ENCODE measurements around the gene NT5M. TPM values are rescaled to one million over a fixed set of nuclear protein-coding genes. Genes with fewer than 3 reads are reported as not detected.
A peak's percentile ranks its signal among the peaks of the same experiment; 100 is the strongest.

NT5M gene
- total RNA-seq, 1 experiment from 2014 or later: 8.6 TPM

DNA sequence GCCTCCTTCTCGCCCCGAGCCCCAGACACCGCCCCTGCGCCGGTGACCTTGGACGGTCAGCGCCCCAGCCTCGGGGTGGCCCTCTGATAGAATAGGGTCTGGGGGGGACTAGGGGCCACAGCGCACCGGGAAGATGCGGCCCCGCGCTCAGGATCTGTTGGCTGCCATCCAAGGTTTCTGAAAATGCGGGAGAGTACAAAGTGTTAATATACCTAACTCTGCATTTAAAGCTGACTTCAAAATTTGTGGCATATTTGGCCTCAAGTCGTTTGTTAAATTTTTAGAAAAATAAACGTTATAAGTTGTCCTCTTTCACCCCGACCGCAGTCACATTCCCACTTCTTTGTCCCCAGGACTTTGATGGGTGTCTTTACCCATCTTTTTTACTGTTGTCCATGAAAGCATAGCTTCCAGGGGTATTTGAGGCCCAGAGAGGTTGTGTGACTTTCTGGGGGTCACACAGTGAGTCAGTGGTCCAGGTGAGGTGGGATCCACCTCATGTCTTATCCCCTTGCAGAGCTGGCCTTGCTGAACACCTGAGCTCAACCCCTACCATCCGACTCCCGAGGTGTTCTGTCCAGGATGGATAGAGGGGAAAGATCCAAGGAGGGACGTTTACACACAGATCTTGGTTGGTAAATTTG is 796 bp downstream of the NT5M start:
- TF ChIP-seq, protein P1, sequence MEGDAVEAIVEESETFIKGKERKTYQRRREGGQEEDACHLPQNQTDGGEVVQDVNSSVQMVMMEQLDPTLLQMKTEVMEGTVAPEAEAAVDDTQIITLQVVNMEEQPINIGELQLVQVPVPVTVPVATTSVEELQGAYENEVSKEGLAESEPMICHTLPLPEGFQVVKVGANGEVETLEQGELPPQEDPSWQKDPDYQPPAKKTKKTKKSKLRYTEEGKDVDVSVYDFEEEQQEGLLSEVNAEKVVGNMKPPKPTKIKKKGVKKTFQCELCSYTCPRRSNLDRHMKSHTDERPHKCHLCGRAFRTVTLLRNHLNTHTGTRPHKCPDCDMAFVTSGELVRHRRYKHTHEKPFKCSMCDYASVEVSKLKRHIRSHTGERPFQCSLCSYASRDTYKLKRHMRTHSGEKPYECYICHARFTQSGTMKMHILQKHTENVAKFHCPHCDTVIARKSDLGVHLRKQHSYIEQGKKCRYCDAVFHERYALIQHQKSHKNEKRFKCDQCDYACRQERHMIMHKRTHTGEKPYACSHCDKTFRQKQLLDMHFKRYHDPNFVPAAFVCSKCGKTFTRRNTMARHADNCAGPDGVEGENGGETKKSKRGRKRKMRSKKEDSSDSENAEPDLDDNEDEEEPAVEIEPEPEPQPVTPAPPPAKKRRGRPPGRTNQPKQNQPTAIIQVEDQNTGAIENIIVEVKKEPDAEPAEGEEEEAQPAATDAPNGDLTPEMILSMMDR (conservative IDR thresholded peaks at IDR 0.05; ENCODE audit: low read depth, low read length): no peak
- TF ChIP-seq EZH2phosphoT487 (IDR thresholded peaks at IDR 0.05; ENCODE audit: borderline replicate concordance, low read length) (no peak), EZH2 (IDR thresholded peaks at IDR 0.05; ENCODE audit: low read length, unreplicated experiment) (no peak)
- no peaks in the 10 kb centered on the region for H3K27me3 ChIP-seq (ENCODE audit: low read length)
- TSS peak; percentile 78 for BruUV-seq (replicated peaks)
- peak overlapping the region; percentile 76 for H3K4me3 ChIP-seq (ENCODE audit: low read length)
- H3K4me1 ChIP-seq (ENCODE audit: insufficient read depth, low read length): peaks cover 13% of the 10 kb centered on the region
- ATAC-seq (no peak), DNase-seq (no peak)
- peak overlapping the region; percentile 99 for H3K4me2 ChIP-seq (ENCODE audit: low read length)
- no peak overlapping the region for H3K27ac ChIP-seq (ENCODE audit: low read length)
- no peaks in the 10 kb centered on the region for H4K20me1 ChIP-seq (ENCODE audit: low read length)
- no peaks in the 10 kb centered on the region for H3K9me2 ChIP-seq (replicated peaks; ENCODE audit: low read length)
- H3K36me3 ChIP-seq (ENCODE audit: low read depth, low read length): no peaks in the 10 kb centered on the region
- peak overlapping the region; percentile 81 for H3K9ac ChIP-seq (ENCODE audit: low read length)
- ChIA-PET POLR2A (ENCODE audit: unreplicated experiment) (no interaction called here), CTCF (no interaction called here)
- H3F3A ChIP-seq (ENCODE audit: low read length, unreplicated experiment): no peaks in the 10 kb centered on the region
- peak overlapping the region; percentile 86 for H2AFZ ChIP-seq (ENCODE audit: low read length)
- H3K9me3 ChIP-seq (ENCODE audit: low read length): no peaks in the 10 kb centered on the region
- intact Hi-C loops (cut with micrococcal nuclease): no loop called here
- peaks cover 5% of the 10 kb centered on the region for H3K79me2 ChIP-seq (ENCODE audit: low read length)

DNA sequence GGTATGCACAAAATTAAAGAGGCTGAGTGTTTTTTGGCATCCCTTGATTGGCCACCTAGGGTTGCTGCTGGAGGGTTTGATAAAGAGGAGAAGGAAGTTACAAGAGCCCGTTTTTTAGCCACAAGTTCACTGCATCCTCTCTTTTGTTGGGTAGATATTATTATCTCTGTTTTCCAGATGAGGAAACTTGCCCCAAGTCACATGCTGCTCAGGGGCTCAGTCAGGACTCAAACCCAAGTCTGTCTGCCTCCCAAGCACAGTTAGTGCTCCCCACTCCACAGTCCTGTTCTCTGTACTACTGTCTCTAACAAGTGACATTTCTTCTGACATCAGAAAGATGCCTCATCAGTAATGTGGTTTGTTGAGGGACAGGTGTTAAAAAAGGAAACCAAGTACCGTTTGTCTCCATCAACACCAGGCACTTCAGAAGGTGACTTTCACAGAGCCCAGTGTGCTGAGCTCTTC is 1.4 kb downstream of the NT5M start:
- peak overlapping the region; percentile 76; the same call in 1 of the 2 replicates for H3K4me3 ChIP-seq (ENCODE audit: low read length)

More for the DNA sequence above, 1.4 kb downstream of the NT5M start:
- intact Hi-C loops (cut with micrococcal nuclease): no loop called here
- Histone ChIP-seq H3F3A (ENCODE audit: low read length, unreplicated experiment) (no peaks in the 10 kb centered on the region), H4K20me1 (ENCODE audit: low read length) (no peaks in the 10 kb centered on the region), H3K9me3 (ENCODE audit: low read length) (no peaks in the 10 kb centered on the region), H3K27ac (ENCODE audit: low read length) (no peak overlapping the region), H3K79me2 (ENCODE audit: low read length) (peaks cover 5% of the 10 kb centered on the region), H2AFZ (ENCODE audit: low read length) (no peak overlapping the region), H3K4me2 (ENCODE audit: low read length) (peak overlapping the region; percentile 99), H3K9ac (ENCODE audit: low read length) (no peak overlapping the region), H3K27me3 (ENCODE audit: low read length) (no peaks in the 10 kb centered on the region), H3K4me1 (ENCODE audit: insufficient read depth, low read length) (peaks cover 13% of the 10 kb centered on the region), H3K9me2 (replicated peaks; ENCODE audit: low read length) (no peaks in the 10 kb centered on the region), H3K36me3 (ENCODE audit: low read depth, low read length) (no peaks in the 10 kb centered on the region)
- ChIA-PET POLR2A (ENCODE audit: unreplicated experiment) (no interaction called here), CTCF (no interaction called here)
- no peak for ATAC-seq
- no TSS peak for BruUV-seq (replicated peaks)
- DNase-seq: no peak
- TF ChIP-seq, protein P1 (conservative IDR thresholded peaks at IDR 0.05; ENCODE audit: low read depth, low read length): no peak
- TF ChIP-seq EZH2phosphoT487 (IDR thresholded peaks at IDR 0.05; ENCODE audit: borderline replicate concordance, low read length): no peak
- no peak for TF ChIP-seq EZH2 (IDR thresholded peaks at IDR 0.05; ENCODE audit: low read length, unreplicated experiment)
